Measurements from ENCODE around the gene HIRA.
A peak's percentile ranks its signal among the peaks of the same experiment; 100 is the strongest.

The HIRA gene

DNA sequence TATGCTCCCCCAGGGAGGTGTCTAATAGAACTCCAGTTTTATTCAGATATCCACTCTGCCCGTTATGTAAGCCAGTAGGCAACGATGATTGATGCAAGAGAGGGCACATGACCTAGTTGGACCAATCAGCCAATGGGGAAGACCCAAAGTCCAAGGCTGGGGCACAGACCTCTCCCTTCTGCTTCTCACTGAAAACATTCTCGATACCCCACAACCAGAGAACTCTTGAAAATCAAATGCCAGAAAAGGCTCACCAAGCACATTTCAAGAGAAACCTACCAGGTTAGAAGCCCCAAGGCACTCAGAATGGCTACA lies 7.4 kb downstream of the HIRA start:
- ATAC-seq (ENCODE audit: insufficient read depth, low read depth) (no peak), DNase-seq (no peak)
- no peak overlapping the region for H3K4me3 ChIP-seq (ENCODE audit: low read depth in 1 of 2, low read length in 2 of 2)
- H3K27me3 ChIP-seq (ENCODE audit: insufficient read depth, low read length, poor library complexity), result no peaks in the 10 kb centered on the region
- TF ChIP-seq CTCF (IDR thresholded peaks at IDR 0.05; ENCODE audit: borderline replicate concordance, extremely low read depth, low read length, poor library complexity, severe bottlenecking) (no peak), EZH2 (IDR thresholded peaks at IDR 0.05; ENCODE audit: borderline replicate concordance, low read depth, low read length, severe bottlenecking) (no peak)
- peaks cover 92% of the 10 kb centered on the region for H3K79me2 ChIP-seq (ENCODE audit: insufficient read depth, low read length)
- H3K4me1 ChIP-seq (ENCODE audit: insufficient read depth, low read length), result peaks cover 95% of the 10 kb centered on the region
- peaks cover 31% of the 10 kb centered on the region; the same call in 1 of the 2 replicates for H4K20me1 ChIP-seq (ENCODE audit: insufficient read depth, low read length)
- H3K4me2 ChIP-seq (ENCODE audit: insufficient read depth, low read length), result peak overlapping the region; percentile 31; the same call in 1 of the 2 replicates
- H3K36me3 ChIP-seq (ENCODE audit: insufficient read depth, low read length), result peaks cover 48% of the 10 kb centered on the region
- H2AFZ ChIP-seq (ENCODE audit: low read depth, low read length), result no peak overlapping the region
- H3K9ac ChIP-seq (ENCODE audit: low read depth, low read length), result 0 out of 2 replicates have a peak overlapping the region, but pooled peaks have one; percentile 6
- H3K9me3 ChIP-seq (ENCODE audit: insufficient read depth, low read length, severe bottlenecking), result no peaks in the 10 kb centered on the region
- H3K27ac ChIP-seq (ENCODE audit: low read length), result peak overlapping the region; percentile 72

GRCh38 chr22:19422440-19423301 lies 8.9 kb downstream of the HIRA start:
- Histone ChIP-seq H3K27me3 (ENCODE audit: insufficient read depth, low read length, poor library complexity) (no peaks in the 10 kb centered on the region), H3K4me1 (ENCODE audit: insufficient read depth, low read length) (peaks cover 98% of the 10 kb centered on the region), H3K36me3 (ENCODE audit: insufficient read depth, low read length) (peaks cover 43% of the 10 kb centered on the region), H3K9me3 (ENCODE audit: insufficient read depth, low read length, severe bottlenecking) (no peaks in the 10 kb centered on the region), H3K9ac (ENCODE audit: low read depth, low read length) (peak overlapping the region; percentile 9), H3K27ac (ENCODE audit: low read length) (peak overlapping the region; percentile 72), H3K4me2 (ENCODE audit: insufficient read depth, low read length) (peak overlapping the region; percentile 31), H2AFZ (ENCODE audit: low read depth, low read length) (no peak overlapping the region), H3K79me2 (ENCODE audit: insufficient read depth, low read length) (peaks cover 92% of the 10 kb centered on the region), H3K4me3 (ENCODE audit: low read depth in 1 of 2, low read length in 2 of 2) (no peak overlapping the region; a peak in 1 of 4 replicates), H4K20me1 (ENCODE audit: insufficient read depth, low read length) (peaks cover 23% of the 10 kb centered on the region; the same call in 1 of the 2 replicates)
- peak; percentile 32 for ATAC-seq (ENCODE audit: insufficient read depth, low read depth)
- TF ChIP-seq EZH2 (IDR thresholded peaks at IDR 0.05; ENCODE audit: borderline replicate concordance, low read depth, low read length, severe bottlenecking), result no peak
- no peak for TF ChIP-seq CTCF (IDR thresholded peaks at IDR 0.05; ENCODE audit: borderline replicate concordance, extremely low read depth, low read length, poor library complexity, severe bottlenecking)
- peak; percentile 40 for DNase-seq

DNA sequence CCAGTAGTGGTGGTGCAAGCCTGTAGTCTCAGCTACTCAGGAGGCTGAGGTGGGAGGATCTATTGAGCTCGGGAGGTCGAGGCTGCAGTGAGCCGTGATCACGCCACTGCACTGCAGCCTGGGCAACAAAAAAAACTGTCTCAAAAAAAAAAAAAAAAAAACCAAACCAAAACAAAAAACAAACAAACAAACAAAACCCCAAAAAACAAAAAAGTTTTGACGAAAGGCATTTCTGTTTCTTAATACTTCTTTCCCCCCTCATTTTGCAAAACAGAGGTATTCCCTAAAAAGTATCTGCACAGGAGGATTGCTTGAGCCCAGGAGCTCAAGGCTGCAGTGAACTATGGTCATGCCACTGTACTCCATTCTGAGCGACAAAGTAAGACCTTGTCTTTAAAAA lies 11.2 kb downstream of the HIRA start:
- H4K20me1 ChIP-seq (ENCODE audit: insufficient read depth, low read length), result peaks cover 9% of the 10 kb centered on the region; the same call in 1 of the 2 replicates
- DNase-seq (no peak), ATAC-seq (ENCODE audit: insufficient read depth, low read depth) (peak; percentile 3; the same call in 1 of the 3 replicates)
- H3K79me2 ChIP-seq (ENCODE audit: insufficient read depth, low read length), result peaks cover 92% of the 10 kb centered on the region
- peaks cover 33% of the 10 kb centered on the region for H3K36me3 ChIP-seq (ENCODE audit: insufficient read depth, low read length)
- peak overlapping the region; percentile 49 for H3K9ac ChIP-seq (ENCODE audit: low read depth, low read length)
- H3K4me3 ChIP-seq (ENCODE audit: low read depth in 1 of 2, low read length in 2 of 2), result peak overlapping the region in 1 of 2 experiments; percentile 44; a peak in 2 of 4 replicates
- H3K9me3 ChIP-seq (ENCODE audit: insufficient read depth, low read length, severe bottlenecking), result no peaks in the 10 kb centered on the region
- TF ChIP-seq CTCF (IDR thresholded peaks at IDR 0.05; ENCODE audit: borderline replicate concordance, extremely low read depth, low read length, poor library complexity, severe bottlenecking) (no peak), EZH2 (IDR thresholded peaks at IDR 0.05; ENCODE audit: borderline replicate concordance, low read depth, low read length, severe bottlenecking) (no peak)
- H3K27me3 ChIP-seq (ENCODE audit: insufficient read depth, low read length, poor library complexity), result no peaks in the 10 kb centered on the region
- H2AFZ ChIP-seq (ENCODE audit: low read depth, low read length), result no peak overlapping the region; the same call in 1 of the 2 replicates
- peaks cover 82% of the 10 kb centered on the region for H3K4me1 ChIP-seq (ENCODE audit: insufficient read depth, low read length)
- peak overlapping the region; percentile 55 for H3K4me2 ChIP-seq (ENCODE audit: insufficient read depth, low read length)
- peak overlapping the region; percentile 97 for H3K27ac ChIP-seq (ENCODE audit: low read length)

All from DND-41 (cell line).